ENCODE data around the gene LIFR.
A peak's percentile ranks its signal among the peaks of the same experiment; 100 is the strongest.

LIFR gene

DNA sequence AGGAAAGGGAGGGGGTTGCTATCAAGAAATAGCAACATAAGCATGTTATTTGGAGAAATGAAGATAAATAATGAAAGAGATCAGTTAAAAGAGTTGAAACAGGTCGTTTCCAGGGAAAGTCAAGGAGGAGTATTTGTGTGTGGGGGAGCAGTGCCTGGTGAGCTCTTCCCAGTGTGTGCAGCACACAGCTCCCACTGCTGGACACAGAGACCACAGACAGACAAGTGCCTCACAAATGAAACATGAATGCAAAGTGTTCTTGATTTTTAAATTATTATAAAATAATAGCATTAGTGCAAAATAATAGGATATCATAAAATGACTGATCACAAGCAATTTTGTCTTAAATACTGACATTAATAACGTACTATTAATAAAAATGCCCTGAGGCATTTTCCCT lies 40.8 kb downstream of the LIFR start:
- DNase-seq: no peak

DNA sequence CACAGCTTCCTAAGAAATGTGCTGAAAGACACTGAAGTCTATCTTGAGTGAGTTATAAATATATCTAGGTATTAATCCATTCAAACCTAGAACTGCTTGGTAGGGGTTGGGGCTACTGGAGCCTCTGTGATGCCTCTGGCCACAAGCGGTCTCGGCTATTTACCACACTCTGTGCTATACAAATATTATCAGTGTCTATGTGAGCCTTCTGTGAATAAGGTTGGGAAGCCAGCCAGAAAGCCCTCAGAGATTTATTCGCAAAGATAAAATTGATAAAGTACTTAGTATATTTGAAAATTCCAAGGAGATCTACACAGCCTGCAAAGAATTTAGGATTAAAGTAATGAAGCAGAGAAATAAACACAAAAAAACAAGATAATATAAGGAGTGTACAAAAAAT lies 41.4 kb downstream of the LIFR start:
- no peak for DNase-seq

DNA sequence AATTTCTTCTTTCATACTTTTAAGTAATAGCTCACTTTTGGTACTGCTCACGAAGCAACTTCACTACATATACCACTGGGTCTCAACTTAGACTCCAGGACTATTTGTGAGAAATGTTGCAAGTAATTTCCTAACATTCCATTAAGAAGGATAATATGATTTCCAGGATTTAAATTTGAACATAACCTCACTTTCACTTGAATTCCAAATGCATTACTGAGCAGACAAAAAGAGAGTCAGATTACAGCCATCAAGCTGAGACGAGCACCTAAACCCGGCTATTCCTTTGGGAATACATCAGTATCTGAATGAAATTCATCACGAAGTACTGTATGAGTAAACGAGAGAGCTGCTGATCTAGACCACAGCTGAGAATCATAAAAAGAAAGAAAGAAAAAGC lies 47.3 kb downstream of the LIFR start:
- no peak for DNase-seq

DNA sequence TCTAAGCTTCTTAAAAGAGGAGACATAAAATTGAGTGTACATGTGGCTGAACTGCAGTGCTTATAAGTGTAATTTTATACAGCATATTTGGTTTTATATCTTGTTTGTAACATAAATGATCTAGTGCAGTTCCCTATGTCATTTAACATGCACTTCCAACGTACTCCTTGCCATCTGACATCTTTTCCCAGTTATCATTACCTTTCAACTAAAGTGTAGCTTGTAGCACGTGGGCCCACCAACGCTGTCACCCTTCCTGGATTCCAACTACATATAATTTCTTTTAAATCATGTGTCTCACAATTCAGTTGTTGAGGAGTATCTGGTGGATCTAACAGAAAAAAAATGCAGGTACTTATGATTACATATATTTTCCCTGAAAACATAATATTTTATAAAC lies 50.1 kb downstream of the LIFR start:
- DNase-seq: no peak

DNA sequence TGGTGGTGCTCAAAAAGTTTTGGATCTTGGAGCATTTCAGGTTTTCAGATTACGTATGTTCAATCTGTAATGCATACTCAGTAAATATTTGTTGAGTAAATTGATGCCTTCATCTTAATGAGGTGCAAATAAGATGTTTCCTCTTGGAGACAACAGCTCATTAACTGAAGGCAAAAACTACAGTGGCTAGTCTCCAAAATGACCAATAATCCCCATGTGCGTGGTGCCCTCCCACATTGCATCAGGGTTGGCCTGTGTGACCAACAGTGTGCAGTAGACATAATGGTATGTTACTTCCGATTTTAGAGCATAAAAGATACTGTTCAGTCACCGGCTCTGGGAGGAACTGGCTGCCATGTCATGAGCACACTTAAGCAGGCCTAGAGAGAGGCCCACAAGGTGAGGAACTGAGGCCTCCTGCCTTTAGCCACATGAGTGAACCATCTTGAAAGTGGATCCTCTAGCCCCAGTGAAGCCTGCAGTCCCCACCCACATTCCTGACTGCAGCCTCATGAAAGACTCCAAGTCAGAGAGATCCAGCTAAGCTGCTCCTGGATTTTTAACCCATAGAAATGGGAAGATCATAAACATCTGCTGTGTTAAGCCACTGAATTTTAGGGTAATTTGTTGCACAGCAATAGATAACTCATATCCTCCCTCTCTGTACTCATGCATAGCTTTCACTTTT lies 55.7 kb downstream of the LIFR start:
- DNase-seq: no peak

DNA sequence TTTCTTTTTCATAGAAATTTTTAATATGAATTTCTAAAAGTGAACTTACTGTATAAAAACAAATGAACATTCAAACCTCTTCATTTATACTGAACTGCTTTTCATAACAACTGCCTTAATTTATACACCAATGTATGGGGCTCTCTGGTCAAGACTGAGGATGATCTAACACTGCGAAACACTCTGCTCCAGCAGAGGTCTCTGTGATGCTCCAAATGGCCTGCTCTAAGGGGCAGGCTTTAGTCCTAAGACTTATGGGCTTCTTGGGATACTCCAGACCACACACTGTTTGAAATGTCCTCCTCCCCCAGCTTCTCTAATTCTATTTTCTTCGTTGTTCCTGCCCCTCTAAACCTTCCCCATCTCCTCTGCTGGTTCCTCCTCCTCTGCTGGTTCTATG lies 58.5 kb downstream of the LIFR start:
- DNase-seq: peak; percentile 18

DNA sequence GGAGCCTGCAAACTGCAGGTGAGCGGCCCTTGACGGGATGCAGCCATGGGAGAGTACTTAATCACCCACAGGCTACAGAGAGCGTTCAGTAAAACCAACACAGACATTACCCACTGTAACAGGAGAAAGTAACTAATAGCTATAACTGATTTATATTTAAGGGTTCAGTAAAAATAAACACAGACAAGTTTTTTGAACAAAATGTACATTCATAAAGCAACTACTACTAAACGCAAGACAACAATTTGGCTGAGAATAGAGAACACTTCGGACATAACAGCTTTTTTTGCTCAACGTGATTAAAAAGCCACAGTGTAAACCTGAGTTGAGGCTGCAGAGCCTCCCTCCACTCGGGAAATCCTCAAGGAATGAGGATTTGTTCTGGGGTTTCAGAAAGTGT lies 61.7 kb downstream of the LIFR start:
- no peak for DNase-seq

DNA sequence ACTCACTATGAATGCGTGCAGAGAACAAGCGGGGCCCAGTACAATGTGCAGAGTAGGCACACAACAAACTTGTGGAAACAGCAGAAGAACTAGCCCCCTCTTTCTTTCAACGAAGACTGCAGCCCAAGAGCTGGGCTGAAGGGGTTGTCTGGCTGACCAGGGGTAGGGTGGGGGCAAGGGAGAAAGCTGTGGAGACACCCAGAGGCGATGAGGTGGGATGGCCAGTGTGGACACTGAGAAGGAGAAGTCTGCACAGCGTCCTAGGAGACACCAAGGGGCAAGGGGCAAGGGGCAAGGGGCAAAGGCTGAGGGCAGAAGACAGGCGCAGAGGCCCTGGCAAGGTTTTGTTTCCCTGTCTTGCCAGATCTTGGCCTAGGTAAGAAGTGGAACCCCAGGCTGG lies 62.3 kb downstream of the LIFR start:
- DNase-seq: no peak

DNA sequence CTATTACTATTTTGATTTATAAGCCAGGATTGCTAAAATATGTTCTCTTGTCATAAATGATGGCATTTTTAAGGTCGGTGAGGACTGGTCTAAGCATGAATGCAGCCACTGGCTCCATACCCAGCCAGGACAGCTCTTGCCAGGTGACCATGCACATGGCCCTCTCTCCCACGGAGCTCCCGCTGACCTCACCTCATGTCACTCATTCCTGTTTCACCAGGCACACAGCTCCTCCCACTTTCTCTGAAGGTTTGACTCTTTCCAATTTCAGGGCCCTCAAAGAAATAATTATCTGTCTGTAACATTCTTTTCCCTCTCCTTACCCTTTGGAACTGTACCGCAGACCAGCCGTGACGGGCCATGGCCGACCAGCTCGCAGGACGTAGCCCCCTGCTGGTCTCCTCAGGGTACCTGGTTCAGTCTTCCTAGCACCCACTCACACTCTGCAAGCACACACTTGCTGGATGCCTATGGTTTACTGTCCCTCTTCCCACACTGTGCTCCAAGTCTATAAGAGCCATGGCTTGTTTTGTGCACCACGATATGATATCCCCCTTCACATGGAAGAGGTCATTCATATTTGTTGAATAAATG lies 72.5 kb downstream of the LIFR start:
- DNase-seq: no peak

DNA sequence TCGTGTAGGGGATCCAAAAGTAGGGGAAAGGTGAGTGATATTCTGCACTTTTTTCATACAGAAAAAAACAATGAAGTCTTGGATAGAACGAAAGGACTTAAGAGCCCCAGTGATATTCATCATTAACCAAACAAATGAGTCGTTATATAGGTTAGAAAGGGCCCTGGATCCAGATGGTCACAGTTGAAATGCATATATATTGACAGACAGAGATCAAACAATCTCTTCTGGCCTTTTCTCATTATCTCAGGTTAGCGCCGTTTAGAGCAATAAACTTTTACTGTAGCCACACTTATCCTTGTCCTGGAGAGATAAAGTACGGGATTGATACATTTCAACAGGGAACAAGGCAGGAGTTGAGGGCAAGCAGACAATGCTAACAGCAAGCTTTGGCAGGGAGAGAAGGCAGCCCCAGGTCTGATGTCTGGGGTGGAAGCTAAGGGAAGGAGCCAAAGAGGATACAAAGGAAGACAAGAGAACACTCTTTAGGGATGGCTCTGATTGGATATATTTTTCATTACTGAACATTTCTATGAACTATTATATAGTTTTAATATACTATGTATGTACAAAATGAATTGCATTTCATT lies 77.0 kb downstream of the LIFR start:
- DNase-seq: no peak

DNA sequence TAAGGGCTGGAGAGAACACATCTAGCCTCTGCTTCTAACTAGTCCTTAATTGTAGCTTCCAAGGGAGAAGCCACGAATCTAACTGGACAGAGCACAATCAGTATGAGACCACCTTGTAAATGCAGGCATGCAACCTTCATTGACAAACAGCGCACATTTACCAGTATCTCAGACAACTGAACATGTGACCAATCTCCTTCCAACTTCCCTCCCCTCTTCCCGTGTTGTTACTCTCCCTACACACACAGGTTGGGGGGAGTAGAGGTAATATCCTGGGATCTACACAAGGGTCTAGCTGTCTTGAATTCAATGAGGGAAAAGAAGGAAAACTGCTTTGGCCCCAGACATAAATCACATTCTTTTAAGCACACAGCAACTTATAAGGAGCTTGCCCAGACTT lies 77.6 kb downstream of the LIFR start:
- no peak for DNase-seq

DNA sequence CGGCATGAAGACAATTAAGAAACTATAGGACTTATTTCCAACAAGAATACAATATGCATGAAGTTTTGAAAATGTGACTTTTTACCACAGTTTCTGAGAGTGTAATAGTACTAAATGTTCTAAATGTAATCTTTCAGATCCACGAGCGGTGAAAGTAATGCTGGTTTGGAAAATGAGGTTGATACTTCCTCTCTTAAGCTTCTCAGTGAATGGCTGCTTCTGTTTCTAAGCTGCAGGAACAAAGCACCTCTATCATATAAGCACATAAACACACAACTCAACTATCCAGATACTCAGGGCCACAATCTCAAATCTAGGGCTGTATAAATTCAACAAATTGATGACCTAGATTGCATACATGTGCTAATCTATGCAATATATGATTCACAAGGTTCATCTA lies 78.3 kb downstream of the LIFR start:
- DNase-seq: no peak

DNA sequence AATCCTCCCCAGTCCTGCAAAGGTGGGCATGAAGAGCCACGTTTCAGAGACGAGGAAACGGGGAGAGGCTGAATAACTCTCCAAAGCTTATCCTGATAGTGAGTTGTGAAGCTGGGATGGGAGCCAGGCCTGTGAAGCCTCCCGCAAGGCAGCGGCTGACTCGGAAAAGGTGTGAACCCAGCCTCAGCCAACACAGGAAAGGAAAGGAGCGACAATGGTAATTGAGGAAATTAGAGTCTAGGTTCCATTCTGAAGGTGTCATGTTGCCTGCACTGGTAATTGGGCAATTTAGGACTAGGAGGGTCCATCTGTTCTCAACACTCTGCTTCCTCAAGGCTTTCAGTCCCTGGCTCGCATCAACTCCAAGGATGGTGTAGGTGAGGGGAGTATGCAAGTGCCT lies 83.4 kb downstream of the LIFR start:
- peak; percentile 84 for DNase-seq

DNA sequence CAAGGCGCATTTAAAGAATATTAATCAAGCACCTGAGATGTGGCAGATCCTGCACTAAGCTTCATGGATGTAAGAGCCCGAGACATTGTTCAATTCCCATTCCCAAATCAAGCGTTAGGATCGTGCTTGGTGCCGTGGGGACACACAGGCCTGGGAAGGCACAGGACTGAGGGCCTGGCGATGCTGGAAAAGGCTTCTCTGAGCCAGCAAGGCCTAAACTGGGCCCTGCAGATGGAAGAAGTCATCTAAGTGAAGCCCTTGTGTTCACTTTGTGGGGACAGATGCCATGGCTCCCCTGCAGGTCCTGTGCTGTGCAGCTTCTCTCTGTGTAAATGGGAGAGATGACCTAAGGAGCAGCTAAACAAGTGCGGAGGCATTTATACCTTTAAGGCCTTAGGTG lies 83.9 kb downstream of the LIFR start:
- DNase-seq: no peak

DNA sequence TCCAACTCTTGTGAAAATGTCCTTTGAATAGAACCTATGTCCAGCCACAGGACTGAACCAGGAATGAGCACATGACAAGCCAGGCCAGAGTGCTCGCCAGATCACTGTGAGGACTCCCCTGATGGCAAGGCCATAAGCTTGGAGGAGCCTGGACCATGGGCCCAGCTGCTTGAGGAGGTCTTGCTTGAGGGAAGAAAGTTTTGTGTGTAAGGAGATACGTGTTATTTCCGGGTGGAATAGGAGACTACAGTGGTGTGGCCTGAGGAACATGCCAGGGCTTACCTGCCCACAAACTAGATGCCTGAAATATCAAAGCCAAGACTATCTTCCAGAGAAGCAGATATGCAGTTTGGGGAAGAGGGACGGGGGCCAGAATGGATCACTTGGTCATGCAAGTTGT lies 84.7 kb downstream of the LIFR start:
- DNase-seq: no peak

DNA sequence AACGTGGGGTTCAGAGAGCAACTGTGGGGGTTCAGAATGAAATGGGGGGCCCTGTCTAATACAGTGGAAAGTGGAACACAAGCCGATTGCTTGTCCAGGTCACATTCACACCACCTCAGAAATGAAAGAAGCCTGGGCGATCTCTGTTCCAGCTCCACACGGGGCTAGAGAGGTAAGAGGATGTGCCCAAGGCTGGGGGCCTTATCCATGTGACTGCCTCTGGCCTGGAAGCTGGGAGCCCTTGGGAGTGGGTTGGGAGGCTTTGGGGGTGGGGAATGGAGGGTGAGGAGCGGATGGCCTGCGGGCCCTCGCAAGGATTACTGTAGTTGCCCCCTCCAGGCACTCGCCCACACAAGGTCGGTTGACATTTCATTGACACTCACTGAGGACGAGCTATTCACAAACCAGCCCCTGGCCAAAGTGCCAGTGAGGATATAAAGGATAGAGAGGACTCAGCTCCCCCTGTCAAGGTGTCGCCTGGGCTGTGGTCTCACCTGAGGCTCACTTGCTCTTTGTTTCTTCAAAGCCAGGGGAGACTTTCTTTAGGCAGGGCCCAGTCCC lies 86.7 kb downstream of the LIFR start:
- DNase-seq: no peak

DNA sequence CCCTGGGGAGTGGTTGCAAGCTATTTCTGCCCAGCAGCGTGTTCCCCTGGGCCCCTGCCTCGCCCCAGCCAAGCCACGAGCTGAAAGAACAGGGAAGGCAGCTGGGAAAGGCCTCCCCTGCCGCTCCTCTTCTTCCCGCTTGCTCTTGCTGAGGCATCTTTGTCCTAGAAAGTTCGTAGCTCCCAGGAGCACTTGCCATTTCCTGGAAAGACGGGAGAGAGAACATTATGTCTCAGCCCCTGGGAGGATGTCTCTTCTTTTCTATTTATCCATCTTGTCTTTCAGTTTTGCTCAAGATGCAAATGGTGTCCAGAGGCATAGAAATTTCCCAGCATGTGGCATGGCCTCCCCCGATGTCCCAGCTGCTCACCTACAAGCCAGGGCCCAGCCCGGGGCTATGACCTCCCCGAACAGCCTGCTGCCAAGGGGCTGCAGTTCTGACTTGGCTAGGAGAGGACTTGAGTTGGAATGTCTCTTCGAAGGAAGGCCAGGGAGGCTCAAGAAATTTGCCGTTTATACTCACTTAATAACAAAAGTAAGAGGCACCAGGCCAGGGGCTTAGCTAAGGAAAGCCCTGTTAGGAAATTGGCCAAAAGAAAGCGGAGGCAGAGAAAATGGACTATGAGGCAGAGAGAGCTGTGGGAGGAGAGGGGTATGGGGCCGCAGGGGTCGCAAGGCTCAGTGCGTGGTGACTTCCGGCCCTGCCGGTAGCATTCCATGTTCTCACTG lies 87.3 kb downstream of the LIFR start:
- no peak for DNase-seq

DNA sequence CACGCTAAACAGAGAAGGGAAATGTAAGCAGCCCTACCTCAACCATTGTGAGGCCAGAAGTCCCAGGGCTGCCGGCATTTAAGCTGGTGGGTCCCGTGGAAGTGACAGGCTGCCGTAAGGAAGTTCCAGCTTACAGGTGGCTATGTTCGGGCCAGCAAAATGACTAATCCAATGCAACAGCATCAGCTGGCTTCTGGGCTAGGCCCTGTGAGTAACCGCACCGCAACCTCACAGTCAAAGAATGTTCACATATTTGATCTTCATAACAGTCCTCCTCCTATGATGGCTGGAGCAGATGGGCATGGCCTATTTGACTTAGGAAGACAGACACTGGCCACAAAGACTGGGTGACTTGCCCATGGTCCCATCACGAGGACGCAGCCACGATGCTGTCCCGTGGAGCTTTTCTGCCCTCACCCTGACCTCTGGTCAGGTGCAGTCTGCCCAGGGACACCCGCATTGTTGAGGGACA lies 88.2 kb downstream of the LIFR start:
- no peak for DNase-seq

DNA sequence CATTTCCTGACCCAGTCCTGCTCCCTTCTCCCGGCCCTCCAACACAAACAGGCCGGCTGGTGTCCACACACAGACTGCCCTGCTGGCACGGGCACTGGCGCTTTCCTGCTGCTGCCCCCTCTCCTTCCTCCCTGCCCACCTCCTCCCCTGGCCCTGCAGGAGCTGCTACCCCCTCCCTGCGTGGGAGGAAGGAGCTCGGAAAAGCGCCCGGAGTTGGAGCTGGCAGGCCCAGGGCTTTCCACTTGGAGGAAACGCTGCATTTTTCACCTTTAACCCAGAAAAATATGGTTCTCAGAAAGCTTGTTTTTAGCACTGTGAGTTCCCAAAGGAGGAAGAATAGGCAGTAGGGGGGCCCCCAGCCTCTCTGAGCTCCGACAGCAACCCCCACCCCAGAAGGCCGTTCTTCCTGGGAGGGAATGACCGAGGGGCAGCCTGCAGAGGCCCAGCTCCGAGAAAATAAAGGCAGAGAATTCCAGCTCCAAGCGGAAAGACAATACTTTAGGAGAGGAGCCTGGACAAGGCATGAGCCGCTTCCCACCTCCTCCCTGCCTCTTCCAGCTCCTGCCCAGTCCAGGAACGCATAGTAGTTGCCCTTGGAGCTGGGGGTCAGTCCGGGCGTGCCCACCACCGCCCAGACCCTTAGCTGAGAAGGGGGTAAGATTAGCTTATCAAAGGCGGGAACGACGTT lies 88.9 kb downstream of the LIFR start:
- DNase-seq: no peak

DNA sequence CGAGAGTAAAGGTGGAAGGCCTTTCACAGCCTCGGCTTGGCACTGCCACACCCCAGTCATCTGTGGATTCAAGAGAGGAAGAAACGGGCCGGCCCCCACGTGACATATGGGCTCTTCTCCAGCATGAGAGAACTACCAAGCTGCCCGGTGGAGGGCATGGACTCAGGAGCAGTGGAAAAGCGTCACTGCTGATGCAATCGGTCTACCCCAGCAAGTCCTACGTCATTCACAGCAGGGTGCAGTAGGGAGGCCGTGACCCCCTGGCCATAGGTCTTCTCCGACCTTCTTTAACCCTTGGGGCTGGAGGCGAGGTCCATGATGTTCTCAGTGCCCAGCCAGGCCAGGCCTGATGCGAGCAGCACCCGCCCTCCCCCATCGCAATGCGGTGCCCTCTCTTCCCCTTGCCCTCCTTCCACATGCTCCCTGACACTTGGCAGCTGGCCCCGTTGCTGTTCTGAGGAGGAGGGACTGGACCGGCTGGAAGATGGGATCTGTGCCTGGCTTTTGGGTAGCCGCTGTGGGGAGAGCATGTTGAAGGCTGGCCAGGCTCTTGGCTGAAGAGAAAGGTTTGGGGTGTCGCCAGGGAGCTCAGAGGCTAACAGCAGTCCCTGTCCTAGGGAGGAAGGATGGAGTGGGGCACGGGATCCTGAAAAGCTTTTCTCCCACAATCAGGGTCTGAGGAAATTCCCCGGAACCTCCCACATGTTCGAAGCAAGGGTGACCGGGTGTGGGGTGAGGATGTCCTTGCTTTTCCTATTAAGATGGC lies 89.8 kb downstream of the LIFR start:
- DNase-seq: no peak

DNA sequence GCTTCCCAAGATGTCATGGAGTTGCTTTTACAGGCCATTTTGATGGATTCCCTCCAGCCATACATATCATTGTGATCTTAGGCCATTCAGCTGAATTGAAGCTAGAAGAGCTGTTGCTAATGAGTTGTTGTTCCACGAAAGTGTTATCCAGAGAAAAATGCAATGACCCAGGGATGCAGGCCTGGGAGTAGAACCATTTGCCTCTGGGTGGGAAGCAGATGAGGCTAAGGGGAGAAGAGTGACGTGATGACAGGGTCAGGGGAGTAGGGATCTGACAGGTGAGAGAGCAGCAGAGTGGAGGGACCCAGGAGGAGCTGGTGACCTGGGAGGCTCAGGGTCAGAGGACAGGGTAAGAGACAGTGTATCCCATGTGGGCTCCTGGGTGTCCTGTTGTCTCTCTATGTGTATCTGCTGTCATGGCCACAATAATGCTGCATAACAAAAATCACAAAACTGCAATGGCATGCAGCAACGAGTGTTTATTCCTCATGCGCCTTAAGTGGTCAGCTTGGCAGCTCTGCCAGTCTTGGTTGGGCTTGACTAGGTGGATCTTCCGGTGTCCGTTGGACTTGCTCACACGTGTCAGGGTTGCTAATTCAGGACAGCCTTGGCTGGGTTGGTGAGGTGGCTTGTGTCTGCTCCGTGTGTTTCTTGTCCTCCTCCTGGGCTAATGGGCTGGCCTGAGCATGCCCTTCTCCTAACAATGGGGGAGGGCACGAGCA lies 90.6 kb downstream of the LIFR start:
- no peak for DNase-seq

DNA sequence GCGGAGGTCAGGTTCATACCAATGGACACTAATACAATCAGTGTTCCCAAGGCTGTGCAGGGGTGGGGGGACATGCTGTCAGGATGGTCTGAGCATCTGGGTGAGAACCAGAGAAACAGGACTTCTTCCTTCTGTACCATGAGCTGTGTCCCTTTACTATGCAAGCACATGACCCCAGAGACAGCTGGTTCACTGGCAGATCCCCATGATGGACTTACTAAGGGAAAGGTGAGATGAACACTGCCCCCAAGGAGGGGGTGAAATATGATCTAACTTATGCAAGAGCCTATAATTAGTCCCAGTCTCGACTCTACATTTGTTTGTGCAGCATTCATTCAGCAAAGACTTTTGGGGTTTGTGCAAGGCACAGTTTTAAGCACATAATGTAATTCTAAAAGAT lies 91.4 kb downstream of the LIFR start:
- peak; percentile 61 for DNase-seq
